Vagina (tissue), 2 donors: ENCODE measurements around the gene SVIL. TPM values are rescaled to one million over a fixed set of nuclear protein-coding genes. Genes with fewer than 3 reads are reported as not detected.
A peak's percentile ranks its signal among the peaks of the same experiment; 100 is the strongest.
"Not testable (repeated sequence)": the region's sequence is repeated elsewhere in the genome, so short reads cannot be mapped to it uniquely, and the experiment has no call there.

Experiments
- DNase-seq, 2 donors: peaks; one replicate each; pipeline ENCODE4 v3.0.0-alpha.2; 2017; ENCODE audit errors: extremely low spot score in 2 of 2
- H3K27ac ChIP-seq: fragments of 200-600 bp; sonication (generic); one replicate; pipeline ENCODE4 v1.5.1; 2019
- H3K27me3 ChIP-seq: fragments of 200-600 bp; sonication (generic); one replicate; pipeline ENCODE4 v1.5.1; 2019
- H3K36me3 ChIP-seq, 2 donors: fragments of 200-600 bp; sonication (generic); one replicate each; pipeline ENCODE4 v1.5.1; 2017 to 2019
- H3K4me1 ChIP-seq: fragments of 200-600 bp; sonication (generic); one replicate; pipeline ENCODE4 v1.5.1; 2019
- H3K4me3 ChIP-seq, 2 donors: fragments of 200-600 bp; sonication (generic); 1 replicate in 1 of 2; 2 replicates in 1 of 2; pipeline ENCODE4 v1.5.1; 2016 to 2019
- H3K9me3 ChIP-seq: fragments of 200-600 bp; sonication (generic); one replicate; pipeline ENCODE4 v1.5.1; 2019
- POLR2A ChIP-seq, 2 donors: fragments of 450-650 bp; IDR thresholded peaks; one replicate each; pipeline ENCODE4 v1.6.1; 2017; ENCODE audit warnings: antibody characterized with exemption in 2 of 2, mild to moderate bottlenecking in 2 of 2, moderate library complexity in 2 of 2
- POLR2AphosphoS5 ChIP-seq, 2 donors: sonication (generic); formaldehyde crosslinking; IDR thresholded peaks; one replicate each; pipeline ENCODE4 v1.9.0; 2017; ENCODE audit warnings: antibody characterized with exemption in 2 of 2, mild to moderate bottlenecking in 2 of 2, low read depth in 1 of 2; ENCODE audit not compliant: insufficient read depth in 1 of 2
- intact Hi-C: fragments of 100-400 bp; cut with DNase I; formaldehyde crosslinking; loops from one replicate; pipeline ENCODE4 v1.15.1; 2023
- total RNA-seq: library from RNA; depleted of rRNA; stranded (reverse); fragments of >200 nt; gene quantifications from one replicate; pipeline ENCODE4 v1.2.3, GENCODE V29; 2016
- TF ChIP-seq, protein P1 (sequence below), 3 experiments: fragments of 450-650 bp in 2 of 3; fragments of 200-600 bp in 1 of 3; sonication (generic) in 1 of 3; IDR thresholded peaks; one replicate each; pipeline ENCODE4 v1.5.1; 2017 to 2019; ENCODE audit warnings: antibody characterized with exemption in 3 of 3, mild to moderate bottlenecking in 2 of 3, moderate library complexity in 2 of 3

The SVIL gene
- total RNA-seq, 1 donor from 2014 or later = 111 TPM

DNA sequence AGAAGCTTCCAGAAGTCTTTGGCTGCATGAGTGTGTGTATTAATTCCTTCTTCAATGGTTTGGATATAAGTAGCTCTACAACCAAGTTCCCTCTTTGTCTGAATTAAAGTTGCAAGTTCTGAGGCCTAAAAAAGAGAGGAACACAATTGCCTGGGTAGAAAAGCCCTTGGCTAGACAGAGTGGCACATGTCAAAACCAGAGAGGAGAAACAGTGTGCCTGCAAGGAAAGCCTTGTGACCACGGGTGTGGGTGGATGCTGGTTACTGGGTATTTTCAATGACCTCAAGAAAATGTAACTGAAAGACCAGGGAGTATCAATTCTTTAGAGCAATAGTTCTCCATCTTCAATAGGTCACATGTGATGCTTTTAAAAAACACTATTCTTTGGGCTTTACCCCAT lies 148.3 kb downstream of the SVIL start:
- Histone ChIP-seq H3K4me3 (no peak overlapping the region), H3K36me3 (peaks cover 0 to 79% of the 10 kb centered on the region in 2 donors), H3K9me3 (no peaks in the 10 kb centered on the region), H3K27ac (no peak overlapping the region), H3K4me1 (peaks cover 9% of the 10 kb centered on the region), H3K27me3 (no peaks in the 10 kb centered on the region)
- intact Hi-C loops = no loop called here
- peak in 1 of 2 donors; percentile 44 for DNase-seq
- TF ChIP-seq, protein P1, sequence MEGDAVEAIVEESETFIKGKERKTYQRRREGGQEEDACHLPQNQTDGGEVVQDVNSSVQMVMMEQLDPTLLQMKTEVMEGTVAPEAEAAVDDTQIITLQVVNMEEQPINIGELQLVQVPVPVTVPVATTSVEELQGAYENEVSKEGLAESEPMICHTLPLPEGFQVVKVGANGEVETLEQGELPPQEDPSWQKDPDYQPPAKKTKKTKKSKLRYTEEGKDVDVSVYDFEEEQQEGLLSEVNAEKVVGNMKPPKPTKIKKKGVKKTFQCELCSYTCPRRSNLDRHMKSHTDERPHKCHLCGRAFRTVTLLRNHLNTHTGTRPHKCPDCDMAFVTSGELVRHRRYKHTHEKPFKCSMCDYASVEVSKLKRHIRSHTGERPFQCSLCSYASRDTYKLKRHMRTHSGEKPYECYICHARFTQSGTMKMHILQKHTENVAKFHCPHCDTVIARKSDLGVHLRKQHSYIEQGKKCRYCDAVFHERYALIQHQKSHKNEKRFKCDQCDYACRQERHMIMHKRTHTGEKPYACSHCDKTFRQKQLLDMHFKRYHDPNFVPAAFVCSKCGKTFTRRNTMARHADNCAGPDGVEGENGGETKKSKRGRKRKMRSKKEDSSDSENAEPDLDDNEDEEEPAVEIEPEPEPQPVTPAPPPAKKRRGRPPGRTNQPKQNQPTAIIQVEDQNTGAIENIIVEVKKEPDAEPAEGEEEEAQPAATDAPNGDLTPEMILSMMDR (IDR thresholded peaks at IDR 0.05) = no peak
- TF ChIP-seq POLR2AphosphoS5 (IDR thresholded peaks at IDR 0.05; ENCODE audit: insufficient read depth in 1 of 2, low read depth in 1 of 2) = no peak
- TF ChIP-seq POLR2A (IDR thresholded peaks at IDR 0.05) = no peak

DNA sequence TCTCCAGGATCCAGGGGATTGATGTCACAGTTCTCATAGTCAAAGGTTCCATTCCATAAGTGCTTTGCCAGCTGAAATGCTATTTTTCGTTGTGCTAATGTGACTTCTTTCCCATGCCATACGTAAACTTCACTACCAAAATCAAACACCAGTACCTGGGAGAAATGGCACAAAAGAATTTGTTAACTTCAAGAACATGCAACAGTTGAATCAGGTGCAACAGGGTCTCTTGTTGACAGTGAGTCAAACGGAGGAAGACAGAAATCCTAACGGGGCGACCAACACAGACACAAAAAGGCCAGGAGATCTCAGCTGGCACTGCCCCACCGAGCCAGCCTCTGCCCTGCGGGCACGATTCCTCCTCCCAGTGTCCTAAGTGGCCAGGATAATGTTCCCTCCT lies 150.1 kb downstream of the SVIL start:
- H3K4me1 ChIP-seq, H3K4me3 ChIP-seq, H3K27ac ChIP-seq, intact Hi-C loops, H3K27me3 ChIP-seq, H3K9me3 ChIP-seq: not testable (repeated sequence)
- DNase-seq = peak in 1 of 2 donors; percentile 40
- H3K36me3 ChIP-seq = peaks cover 0 to 82% of the 10 kb centered on the region in 2 donors

DNA sequence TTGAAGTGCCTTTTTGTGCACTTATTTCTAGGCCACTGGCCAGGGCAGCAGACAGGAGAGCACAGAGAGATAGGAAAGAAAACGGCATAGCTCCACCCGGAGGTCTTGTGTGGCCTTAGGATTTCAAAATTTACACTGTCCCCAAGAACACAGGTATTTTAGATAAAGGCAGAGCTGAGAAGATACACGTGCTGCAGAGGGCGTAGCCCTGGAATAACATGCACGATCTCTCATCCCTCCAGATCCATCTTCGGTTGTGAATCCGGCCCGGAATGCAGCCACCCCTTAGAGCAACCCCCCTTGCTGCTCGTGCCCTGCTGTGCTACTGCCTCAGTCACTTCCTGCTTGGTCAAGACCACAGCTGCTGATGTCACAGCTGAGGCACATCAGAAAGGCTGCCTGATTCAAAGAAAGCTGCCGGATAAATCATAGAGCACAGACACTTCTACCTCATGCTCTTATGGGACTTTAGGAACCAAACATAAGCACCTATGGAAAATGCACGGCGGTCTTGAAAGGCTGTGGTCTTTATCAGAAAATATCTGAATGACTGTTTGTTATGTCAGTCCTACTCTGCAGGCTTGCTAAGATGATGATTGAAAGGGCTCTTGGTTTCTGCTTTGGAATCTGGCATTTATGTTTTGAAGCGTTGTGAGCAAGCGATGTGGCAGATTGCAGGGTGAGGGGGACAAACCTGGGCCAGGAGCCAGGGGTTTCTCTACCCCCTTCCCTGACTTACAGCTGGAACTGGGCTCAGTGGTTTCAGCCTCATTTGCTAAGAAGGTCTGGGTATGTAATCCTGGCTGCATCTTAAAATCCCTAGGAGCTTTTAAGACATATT lies 152.0 kb downstream of the SVIL start:
- H3K36me3 ChIP-seq = peaks cover 0 to 72% of the 10 kb centered on the region in 2 donors
- no peaks in the 10 kb centered on the region for H3K9me3 ChIP-seq
- peak overlapping the region; percentile 44 for H3K27ac ChIP-seq
- no peaks in the 10 kb centered on the region for H3K27me3 ChIP-seq
- H3K4me1 ChIP-seq = peaks cover 14% of the 10 kb centered on the region
- no peak overlapping the region for H3K4me3 ChIP-seq
- TF ChIP-seq POLR2AphosphoS5 (IDR thresholded peaks at IDR 0.05; ENCODE audit: insufficient read depth in 1 of 2, low read depth in 1 of 2) (no peak), POLR2A (IDR thresholded peaks at IDR 0.05) (no peak)
- TF ChIP-seq, protein P1 (IDR thresholded peaks at IDR 0.05) = no peak
- intact Hi-C loops = no loop called here
- peak in 1 of 2 donors; percentile 72 for DNase-seq

DNA sequence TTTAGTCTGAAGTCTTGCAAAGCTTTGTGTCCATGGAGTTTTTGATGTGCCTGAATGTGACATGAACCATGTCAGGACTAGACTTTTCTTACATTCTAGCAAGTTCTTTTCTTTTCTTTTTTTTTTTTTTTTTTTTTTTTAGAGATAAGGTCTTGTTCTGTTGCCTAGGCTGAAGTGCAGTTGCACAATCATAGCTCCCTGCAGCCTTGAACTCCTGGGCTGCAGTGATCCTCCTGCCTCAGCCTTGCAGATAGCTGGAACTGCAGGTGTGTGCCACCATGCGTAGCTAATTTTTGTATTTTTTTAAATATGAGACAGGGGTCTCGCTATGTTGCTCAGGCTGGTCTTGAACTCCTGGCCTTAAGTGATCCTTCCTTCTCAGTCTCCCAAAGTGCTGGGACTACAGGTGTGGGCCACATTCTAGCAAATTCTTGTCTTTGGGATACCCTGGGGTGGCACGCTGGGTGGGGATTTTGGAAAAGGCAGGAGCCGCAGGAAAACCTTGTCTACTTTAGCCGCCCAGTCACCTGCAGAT lies 152.8 kb downstream of the SVIL start:
- Histone ChIP-seq H3K36me3 (peaks cover 0 to 65% of the 10 kb centered on the region in 2 donors), H3K27ac (no peak overlapping the region), H3K4me3 (no peak overlapping the region), H3K27me3 (no peaks in the 10 kb centered on the region), H3K4me1 (peaks cover 14% of the 10 kb centered on the region), H3K9me3 (no peaks in the 10 kb centered on the region)
- intact Hi-C loops = no loop called here
- TF ChIP-seq POLR2A (IDR thresholded peaks at IDR 0.05) (no peak), POLR2AphosphoS5 (IDR thresholded peaks at IDR 0.05; ENCODE audit: insufficient read depth in 1 of 2, low read depth in 1 of 2) (no peak)
- TF ChIP-seq, protein P1 (IDR thresholded peaks at IDR 0.05) = no peak
- peak in 1 of 2 donors; percentile 60 for DNase-seq

DNA sequence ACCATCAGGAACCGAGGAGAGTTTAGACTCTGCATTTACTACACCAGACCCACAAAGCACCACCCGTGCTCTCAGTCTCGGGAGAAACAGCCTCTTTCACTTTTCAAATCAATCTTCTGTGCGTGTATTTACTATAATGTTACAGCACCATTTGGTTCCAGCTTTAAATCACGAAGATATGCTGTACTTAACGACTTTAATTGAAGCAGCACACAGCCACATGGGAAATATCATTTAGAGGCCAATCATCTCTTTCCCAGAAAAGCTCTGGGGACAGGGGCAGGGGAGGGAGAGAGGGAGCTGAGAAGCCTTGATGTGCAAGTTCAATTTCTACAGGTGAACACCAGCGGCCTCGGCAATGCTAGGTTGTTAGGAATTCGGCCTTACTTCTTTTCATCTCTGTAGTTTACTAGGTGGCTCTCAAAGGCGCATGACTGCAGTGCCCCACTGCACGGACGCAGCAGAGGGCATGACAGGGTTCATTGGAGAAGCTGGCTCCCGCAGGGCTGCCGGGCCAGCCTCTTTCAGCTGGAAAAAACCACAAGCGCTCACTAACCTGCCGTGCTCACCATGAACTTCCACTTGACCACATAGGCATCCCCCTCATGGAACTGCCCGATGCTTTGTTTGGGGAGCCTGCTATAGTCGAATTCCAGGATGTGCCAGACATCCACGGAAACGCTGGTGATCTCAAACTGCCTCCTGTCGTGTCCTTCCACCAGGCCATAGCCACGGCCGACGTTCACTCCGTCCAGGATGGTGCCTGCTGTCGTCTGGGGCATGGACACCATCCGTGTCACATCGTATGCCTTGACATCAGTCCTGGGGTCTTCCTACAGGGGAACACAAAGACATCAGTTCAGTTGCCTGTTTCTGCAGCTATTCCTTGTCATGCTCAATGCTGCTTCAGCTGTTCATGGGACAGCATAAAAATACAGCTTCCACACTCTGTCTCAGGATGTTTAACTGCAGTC lies 154.5 kb downstream of the SVIL start:
- TF ChIP-seq, protein P1 (IDR thresholded peaks at IDR 0.05) = no peak
- TF ChIP-seq POLR2A (IDR thresholded peaks at IDR 0.05) (no peak), POLR2AphosphoS5 (IDR thresholded peaks at IDR 0.05; ENCODE audit: insufficient read depth in 1 of 2, low read depth in 1 of 2) (no peak)
- peak in 1 of 2 donors; percentile 85 for DNase-seq
- H3K4me1 ChIP-seq = peaks cover 14% of the 10 kb centered on the region
- intact Hi-C loops = no loop called here
- H3K27me3 ChIP-seq = no peaks in the 10 kb centered on the region
- H3K4me3 ChIP-seq = no peak overlapping the region
- H3K9me3 ChIP-seq = no peaks in the 10 kb centered on the region
- no peak overlapping the region for H3K27ac ChIP-seq
- H3K36me3 ChIP-seq = peaks cover 0 to 48% of the 10 kb centered on the region in 2 donors
